Hematopoietic multipotent progenitor cell treated with erythropoietin and hydrocortisone succinate and interleukin-3 and kit ligand, for 17 days (in vitro differentiated cells): ENCODE measurements around the gene RAB4A.

Experiments
- DNase-seq: peaks from one replicate; pipeline ENCODE4 v3.0.0-alpha.2; 2015; ENCODE audit warnings: low spot score

RAB4A gene

GRCh38 chr1:229244091-229244490 is 26.8 kb upstream of the RAB4A start:
- DNase-seq: no peak

GRCh38 chr1:229247871-229248270 is 23.0 kb upstream of the RAB4A start:
- DNase-seq: no peak

- no peak for DNase-seq
Measured at GRCh38 chr1:229248821-229249817, 21.8 kb upstream of the RAB4A start.

- no peak for DNase-seq
Measured at GRCh38 chr1:229249854-229250644, 20.9 kb upstream of the RAB4A start.

- no peak for DNase-seq
Measured at GRCh38 chr1:229251185-229251584, 19.7 kb upstream of the RAB4A start.

- no peak for DNase-seq
Measured at GRCh38 chr1:229252228-229252984, 18.5 kb upstream of the RAB4A start.

- no peak for DNase-seq
Measured at GRCh38 chr1:229253151-229253974, 17.5 kb upstream of the RAB4A start.

- DNase-seq: no peak
Measured at GRCh38 chr1:229254910-229255541, 15.9 kb upstream of the RAB4A start.

- peak; percentile 63 for DNase-seq
Measured at GRCh38 chr1:229258031-229258756, 12.7 kb upstream of the RAB4A start.

GRCh38 chr1:229258757-229259060 is 12.2 kb upstream of the RAB4A start:
- DNase-seq: no peak

GRCh38 chr1:229260297-229260696 is 10.6 kb upstream of the RAB4A start:
- DNase-seq: no peak

- no peak for DNase-seq
Measured at GRCh38 chr1:229262239-229262638, 8.7 kb upstream of the RAB4A start.

GRCh38 chr1:229263254-229263653 is 7.7 kb upstream of the RAB4A start:
- DNase-seq: no peak

GRCh38 chr1:229264068-229264467 is 6.8 kb upstream of the RAB4A start:
- no peak for DNase-seq

- DNase-seq: no peak
Measured at GRCh38 chr1:229264487-229264886, 6.4 kb upstream of the RAB4A start.

- no peak for DNase-seq
Measured at GRCh38 chr1:229266274-229266673, 4.6 kb upstream of the RAB4A start.

GRCh38 chr1:229266832-229267500 is 3.9 kb upstream of the RAB4A start:
- DNase-seq: no peak

GRCh38 chr1:229268505-229268904 is 2.4 kb upstream of the RAB4A start:
- no peak for DNase-seq

GRCh38 chr1:229271448-229272159 is 693 bp downstream of the RAB4A start:
- DNase-seq: peak; percentile 17
